Measurements from ENCODE around the gene PPT2. TPM values are rescaled to one million over a fixed set of nuclear protein-coding genes. Genes with fewer than 3 reads are reported as not detected.

Gene PPT2
- total RNA-seq, 1 experiment from 2014 or later: 14.4 TPM

- Histone ChIP-seq H3K27ac (ENCODE audit: low read length) (peak overlapping the region; percentile 68), H3K79me2 (ENCODE audit: low read length) (peaks cover 42% of the 10 kb centered on the region), H3K27me3 (ENCODE audit: low read length) (no peaks in the 10 kb centered on the region), H3K9ac (ENCODE audit: low read length) (peak overlapping the region; percentile 88), H2AFZ (ENCODE audit: low read length) (no peak overlapping the region), H4K20me1 (ENCODE audit: insufficient read depth, low read depth, low read length) (no peaks in the 10 kb centered on the region), H3K9me3 (ENCODE audit: low read length) (no peaks in the 10 kb centered on the region), H3K4me2 (ENCODE audit: low read depth, low read length, poor library complexity, severe bottlenecking) (peak overlapping the region; percentile 71), H3K4me3 (ENCODE audit: low read length) (peak overlapping the region; percentile 87), H3K9me2 (replicated peaks; ENCODE audit: insufficient read depth, low read length) (no peaks in the 10 kb centered on the region), H3K4me1 (ENCODE audit: low read length) (peaks cover 45% of the 10 kb centered on the region), H3K36me3 (ENCODE audit: insufficient read depth, low read length) (peaks cover 7% of the 10 kb centered on the region)
- peak; percentile 65 for DNase-seq
These were observed 24.9 kb downstream of the PPT2 start for GRCh38 chr6:32178547-32179440.

- peaks cover 34% of the 10 kb centered on the region for H3K4me1 ChIP-seq (ENCODE audit: low read length)
- peak overlapping the region; percentile 87 for H3K4me3 ChIP-seq (ENCODE audit: low read length)
- H3K27ac ChIP-seq (ENCODE audit: low read length): no peak overlapping the region; the same call in 1 of the 2 replicates
- H3K9me3 ChIP-seq (ENCODE audit: low read length): no peaks in the 10 kb centered on the region
- peak overlapping the region; percentile 71 for H3K4me2 ChIP-seq (ENCODE audit: low read depth, low read length, poor library complexity, severe bottlenecking)
- H3K36me3 ChIP-seq (ENCODE audit: insufficient read depth, low read length): peaks cover 7% of the 10 kb centered on the region
- H3K79me2 ChIP-seq (ENCODE audit: low read length): peaks cover 34% of the 10 kb centered on the region
- no peak overlapping the region for H2AFZ ChIP-seq (ENCODE audit: low read length)
- H3K9ac ChIP-seq (ENCODE audit: low read length): peak overlapping the region; percentile 88
- no peaks in the 10 kb centered on the region for H3K27me3 ChIP-seq (ENCODE audit: low read length)
- H3K9me2 ChIP-seq (replicated peaks; ENCODE audit: insufficient read depth, low read length): no peaks in the 10 kb centered on the region
- no peaks in the 10 kb centered on the region for H4K20me1 ChIP-seq (ENCODE audit: insufficient read depth, low read depth, low read length)
- no peak for DNase-seq
These were observed 25.9 kb downstream of the PPT2 start for GRCh38 chr6:32179766-32180405.

- peaks cover 24% of the 10 kb centered on the region for H3K79me2 ChIP-seq (ENCODE audit: low read length)
These were observed 27.3 kb downstream of the PPT2 start for GRCh38 chr6:32181148-32181702.

GRCh38 chr6:32181915-32182529, 28.1 kb downstream of the PPT2 start:
- no peak for DNase-seq
- no peak overlapping the region for H3K4me2 ChIP-seq (ENCODE audit: low read depth, low read length, poor library complexity, severe bottlenecking)

More at GRCh38 chr6:32181148-32181702, 27.3 kb downstream of the PPT2 start:
- Histone ChIP-seq H4K20me1 (ENCODE audit: insufficient read depth, low read depth, low read length) (no peaks in the 10 kb centered on the region), H3K9ac (ENCODE audit: low read length) (no peak overlapping the region), H3K4me1 (ENCODE audit: low read length) (peaks cover 37% of the 10 kb centered on the region), H3K36me3 (ENCODE audit: insufficient read depth, low read length) (peaks cover 9% of the 10 kb centered on the region), H3K9me3 (ENCODE audit: low read length) (no peaks in the 10 kb centered on the region), H2AFZ (ENCODE audit: low read length) (no peak overlapping the region), H3K9me2 (replicated peaks; ENCODE audit: insufficient read depth, low read length) (no peaks in the 10 kb centered on the region), H3K27me3 (ENCODE audit: low read length) (no peaks in the 10 kb centered on the region), H3K27ac (ENCODE audit: low read length) (no peak overlapping the region), H3K4me3 (ENCODE audit: low read length) (no peak overlapping the region), H3K4me2 (ENCODE audit: low read depth, low read length, poor library complexity, severe bottlenecking) (no peak overlapping the region)
- no peak for DNase-seq

GRCh38 chr6:32182555-32182981, 28.6 kb downstream of the PPT2 start:
- Histone ChIP-seq H3K4me1 (ENCODE audit: low read length) (peaks cover 37% of the 10 kb centered on the region), H3K4me3 (ENCODE audit: low read length) (no peak overlapping the region), H3K9me2 (replicated peaks; ENCODE audit: insufficient read depth, low read length) (no peaks in the 10 kb centered on the region), H3K4me2 (ENCODE audit: low read depth, low read length, poor library complexity, severe bottlenecking) (no peak overlapping the region), H3K9me3 (ENCODE audit: low read length) (no peaks in the 10 kb centered on the region), H3K9ac (ENCODE audit: low read length) (no peak overlapping the region), H3K36me3 (ENCODE audit: insufficient read depth, low read length) (peaks cover 9% of the 10 kb centered on the region), H3K79me2 (ENCODE audit: low read length) (peaks cover 25% of the 10 kb centered on the region), H3K27me3 (ENCODE audit: low read length) (no peaks in the 10 kb centered on the region), H3K27ac (ENCODE audit: low read length) (no peak overlapping the region), H4K20me1 (ENCODE audit: insufficient read depth, low read depth, low read length) (no peaks in the 10 kb centered on the region), H2AFZ (ENCODE audit: low read length) (no peak overlapping the region)
- no peak for DNase-seq

More at GRCh38 chr6:32181915-32182529, 28.1 kb downstream of the PPT2 start:
- no peaks in the 10 kb centered on the region for H3K9me2 ChIP-seq (replicated peaks; ENCODE audit: insufficient read depth, low read length)
- H2AFZ ChIP-seq (ENCODE audit: low read length): no peak overlapping the region
- H4K20me1 ChIP-seq (ENCODE audit: insufficient read depth, low read depth, low read length): no peaks in the 10 kb centered on the region
- H3K36me3 ChIP-seq (ENCODE audit: insufficient read depth, low read length): peaks cover 9% of the 10 kb centered on the region
- no peak overlapping the region for H3K4me3 ChIP-seq (ENCODE audit: low read length)
- H3K4me1 ChIP-seq (ENCODE audit: low read length): peaks cover 37% of the 10 kb centered on the region
- no peaks in the 10 kb centered on the region for H3K27me3 ChIP-seq (ENCODE audit: low read length)
- H3K27ac ChIP-seq (ENCODE audit: low read length): no peak overlapping the region
- H3K79me2 ChIP-seq (ENCODE audit: low read length): peaks cover 20% of the 10 kb centered on the region
- no peak overlapping the region for H3K9ac ChIP-seq (ENCODE audit: low read length)
- no peaks in the 10 kb centered on the region for H3K9me3 ChIP-seq (ENCODE audit: low read length)

GRCh38 chr6:32183030-32183429, 29.1 kb downstream of the PPT2 start:
- H4K20me1 ChIP-seq (ENCODE audit: insufficient read depth, low read depth, low read length): no peaks in the 10 kb centered on the region
- no peak overlapping the region for H3K4me2 ChIP-seq (ENCODE audit: low read depth, low read length, poor library complexity, severe bottlenecking)
- H3K36me3 ChIP-seq (ENCODE audit: insufficient read depth, low read length): peaks cover 9% of the 10 kb centered on the region
- no peaks in the 10 kb centered on the region for H3K27me3 ChIP-seq (ENCODE audit: low read length)
- DNase-seq: no peak
- H3K4me1 ChIP-seq (ENCODE audit: low read length): peaks cover 40% of the 10 kb centered on the region
- no peak overlapping the region for H3K9ac ChIP-seq (ENCODE audit: low read length)
- H3K9me2 ChIP-seq (replicated peaks; ENCODE audit: insufficient read depth, low read length): no peaks in the 10 kb centered on the region
- peaks cover 25% of the 10 kb centered on the region for H3K79me2 ChIP-seq (ENCODE audit: low read length)
- H3K4me3 ChIP-seq (ENCODE audit: low read length): no peak overlapping the region
- no peak overlapping the region for H2AFZ ChIP-seq (ENCODE audit: low read length)
- H3K27ac ChIP-seq (ENCODE audit: low read length): no peak overlapping the region
- no peaks in the 10 kb centered on the region for H3K9me3 ChIP-seq (ENCODE audit: low read length)

- Histone ChIP-seq H3K79me2 (ENCODE audit: low read length) (peaks cover 29% of the 10 kb centered on the region), H3K27me3 (ENCODE audit: low read length) (no peaks in the 10 kb centered on the region), H3K36me3 (ENCODE audit: insufficient read depth, low read length) (peaks cover 9% of the 10 kb centered on the region), H3K4me1 (ENCODE audit: low read length) (peaks cover 45% of the 10 kb centered on the region), H3K27ac (ENCODE audit: low read length) (no peak overlapping the region), H3K9me2 (replicated peaks; ENCODE audit: insufficient read depth, low read length) (no peaks in the 10 kb centered on the region), H3K4me3 (ENCODE audit: low read length) (no peak overlapping the region), H4K20me1 (ENCODE audit: insufficient read depth, low read depth, low read length) (no peaks in the 10 kb centered on the region), H3K9me3 (ENCODE audit: low read length) (no peaks in the 10 kb centered on the region), H3K9ac (ENCODE audit: low read length) (no peak overlapping the region), H2AFZ (ENCODE audit: low read length) (no peak overlapping the region), H3K4me2 (ENCODE audit: low read depth, low read length, poor library complexity, severe bottlenecking) (no peak overlapping the region)
- DNase-seq: no peak
These were observed 29.6 kb downstream of the PPT2 start for GRCh38 chr6:32183483-32184083.
